GM18526 (cell line): ENCODE measurements around the gene ODAD3.

Source experiments
- POLR2A ChIP-seq: IDR thresholded peaks from 3 replicates; pipeline ENCODE4 v1.6.1; 2011; ENCODE audit not compliant: insufficient read length; ENCODE audit errors: extremely low read depth

The ODAD3 gene

GRCh38 chr19:11421371-11422098 is 13.4 kb downstream of the ODAD3 start:
- TF ChIP-seq POLR2A = no peak

GRCh38 chr19:11420429-11421370 is 14.2 kb downstream of the ODAD3 start:
- TF ChIP-seq POLR2A = no peak

- no peak for TF ChIP-seq POLR2A
Measured at GRCh38 chr19:11418549-11419506, 16.1 kb downstream of the ODAD3 start, which contains the start of gene RGL3. Gene RGL3 (minus strand): TSS chr19:11419314. CDS start chr19:11419278, 36 bp downstream.

GRCh38 chr19:11418094-11418548 is 16.8 kb downstream of the ODAD3 start:
- TF ChIP-seq POLR2A = no peak

GRCh38 chr19:11416346-11417052 is 18.4 kb downstream of the ODAD3 start:
- TF ChIP-seq POLR2A = no peak

- TF ChIP-seq POLR2A = no peak
Measured at GRCh38 chr19:11414544-11414943, 20.4 kb downstream of the ODAD3 start.

GRCh38 chr19:11410682-11411081 is 24.2 kb downstream of the ODAD3 start:
- no peak for TF ChIP-seq POLR2A

- no peak for TF ChIP-seq POLR2A
Measured at GRCh38 chr19:11408591-11408990, 26.3 kb downstream of the ODAD3 start.

GRCh38 chr19:11405846-11406643 is 28.9 kb downstream of the ODAD3 start:
- TF ChIP-seq POLR2A = no peak

GRCh38 chr19:11404588-11405222 is 30.2 kb downstream of the ODAD3 start:
- TF ChIP-seq POLR2A = no peak

GRCh38 chr19:11401808-11402543 is 32.9 kb downstream of the ODAD3 start:
- no peak for TF ChIP-seq POLR2A

GRCh38 chr19:11400798-11401197 is 34.1 kb downstream of the ODAD3 start:
- TF ChIP-seq POLR2A = no peak
